Thoracic aorta (tissue), 2 donors: ENCODE data around the gene RIC8A. TPM values are rescaled to one million over a fixed set of nuclear protein-coding genes. Genes with fewer than 3 reads are reported as not detected.
A peak's percentile ranks its signal among the peaks of the same experiment; 100 is the strongest.
"Not testable (repeated sequence)": the region's sequence is repeated elsewhere in the genome, so short reads cannot be mapped to it uniquely, and the experiment has no call there.

ENCODE experiments used
- ATAC-seq: fragments of 150-250 bp; one replicate; pipeline ENCODE4 v1.8.0; 2017; ENCODE audit warnings: low read depth; ENCODE audit not compliant: insufficient number of reproducible peaks, low FRiP score
- DNase-seq: peaks from one replicate; pipeline ENCODE4 v3.0.0-alpha.2; 2020; ENCODE audit warnings: low spot score
- H3K27ac ChIP-seq, 2 donors: fragments of 200-600 bp; sonication (generic); 1 replicate in 1 of 2; 2 replicates in 1 of 2; pipeline ENCODE4 v1.5.1; 2016; ENCODE audit warnings: mild to moderate bottlenecking in 2 of 2, moderate library complexity in 2 of 2
- H3K27me3 ChIP-seq: fragments of 200-600 bp; sonication (generic); replicated peaks from 2 replicates; pipeline ENCODE4 v1.6.0; 2016; ENCODE audit warnings: mild to moderate bottlenecking; ENCODE audit not compliant: insufficient read depth
- H3K36me3 ChIP-seq: fragments of 200-600 bp; sonication (generic); one replicate; pipeline ENCODE4 v1.5.1; 2016
- H3K4me1 ChIP-seq, 2 donors: fragments of 200-600 bp; sonication (generic); 1 replicate in 1 of 2; 2 replicates in 1 of 2; pipeline versions ENCODE4 v1.5.1 to v1.6.0; 2016; ENCODE audit warnings: low read depth in 2 of 2, mild to moderate bottlenecking in 1 of 2; ENCODE audit not compliant: control insufficient read depth in 1 of 2
- H3K4me3 ChIP-seq: fragments of 200-600 bp; sonication (generic); 2 replicates; pipeline ENCODE4 v1.5.1; 2016; ENCODE audit warnings: mild to moderate bottlenecking
- H3K9me3 ChIP-seq: fragments of 200-600 bp; sonication (generic); 2 replicates; pipeline ENCODE4 v1.5.1; 2016
- CTCF ChIP-seq: fragments of 200-600 bp; sonication (generic); IDR thresholded peaks from one replicate; pipeline ENCODE4 v1.5.1; 2019; ENCODE audit warnings: antibody characterized with exemption
- total RNA-seq, 2 donors: library from RNA; depleted of rRNA; stranded (reverse); fragments of >200 nt; gene quantifications; one replicate each; pipeline versions ENCODE4 v1.1.0 to v1.2.3, GENCODE V29; 2016

RIC8A gene
- total RNA-seq: 100 to 1,000 TPM in 1 of 2 donors, 10 to 100 TPM in 1; 79.4 to 102 TPM

- H3K27me3 ChIP-seq: no peaks in the 10 kb centered on the region
- peak within 1 kb of the TSS; percentile 91 to 96 for H3K27ac ChIP-seq
- peaks cover 30 to 62% of the 10 kb centered on the region in 2 donors for H3K4me1 ChIP-seq
- ATAC-seq: peak; percentile 86
- peak within 1 kb of the TSS; percentile 98 for H3K4me3 ChIP-seq
- DNase-seq: peak; percentile 93
- no peaks in the 10 kb centered on the region for H3K9me3 ChIP-seq
- peaks cover 34% of the 10 kb centered on the region for H3K36me3 ChIP-seq
- TF ChIP-seq CTCF: no peak
These were observed at the start of gene RIC8A, which contains the start of gene BET1L for GRCh38 chr11:207208-207862. Gene RIC8A (plus strand): TSS chr11:207708. CDS start chr11:208855, 1,147 bp downstream. Gene BET1L (minus strand): TSS chr11:207399. CDS start chr11:207321, 78 bp downstream.

GRCh38 chr11:180242-180641, 27.3 kb upstream of the RIC8A start:
- ATAC-seq, DNase-seq, H3K4me1 ChIP-seq, H3K9me3 ChIP-seq, H3K4me3 ChIP-seq, H3K27ac ChIP-seq, H3K27me3 ChIP-seq, H3K36me3 ChIP-seq: not testable (repeated sequence)
- TF ChIP-seq CTCF: peak; percentile 23

- not testable (repeated sequence) for DNase-seq, H3K4me1 ChIP-seq, H3K27ac ChIP-seq, H3K4me3 ChIP-seq, H3K27me3 ChIP-seq, H3K9me3 ChIP-seq, H3K36me3 ChIP-seq
- peak; percentile 28 for ATAC-seq
These were observed 18.2 kb upstream of the RIC8A start for GRCh38 chr11:189200-189783.

GRCh38 chr11:189843-190311, 17.6 kb upstream of the RIC8A start:
- not testable (repeated sequence) for H3K27ac ChIP-seq, H3K36me3 ChIP-seq, H3K4me3 ChIP-seq, H3K4me1 ChIP-seq, H3K9me3 ChIP-seq, H3K27me3 ChIP-seq, DNase-seq
- peak; percentile 36 for ATAC-seq
- peak; percentile 19 for TF ChIP-seq CTCF

- H3K36me3 ChIP-seq, DNase-seq, H3K9me3 ChIP-seq: not testable (repeated sequence)
These were observed 17.0 kb upstream of the RIC8A start for GRCh38 chr11:190546-190945.

More at GRCh38 chr11:190546-190945, 17.0 kb upstream of the RIC8A start:
- not testable (repeated sequence) for H3K27me3 ChIP-seq, H3K4me3 ChIP-seq, H3K4me1 ChIP-seq, ATAC-seq, H3K27ac ChIP-seq
